DOHH2 (cell line): ENCODE measurements around the gene ARID3B.

Source experiments
- EZH2phosphoT487 ChIP-seq: fragments of 200-600 bp; sonication (generic); IDR thresholded peaks from 2 replicates; pipeline ENCODE4 v1.6.1; 2017; ENCODE audit warnings: borderline replicate concordance, mild to moderate bottlenecking, antibody characterized with exemption, low read length, moderate library complexity, mixed read lengths
- TF ChIP-seq, protein P1 (sequence below): fragments of 200-600 bp; sonication (generic); IDR thresholded peaks from one replicate; pipeline ENCODE4 v1.5.1; 2014; ENCODE audit warnings: antibody characterized with exemption, mild to moderate bottlenecking, low read depth, low read length; ENCODE audit not compliant: poor library complexity, severe bottlenecking

GRCh38 chr15:74579001-74579400 is 38.0 kb downstream of the ARID3B start:
- TF ChIP-seq, protein P1, sequence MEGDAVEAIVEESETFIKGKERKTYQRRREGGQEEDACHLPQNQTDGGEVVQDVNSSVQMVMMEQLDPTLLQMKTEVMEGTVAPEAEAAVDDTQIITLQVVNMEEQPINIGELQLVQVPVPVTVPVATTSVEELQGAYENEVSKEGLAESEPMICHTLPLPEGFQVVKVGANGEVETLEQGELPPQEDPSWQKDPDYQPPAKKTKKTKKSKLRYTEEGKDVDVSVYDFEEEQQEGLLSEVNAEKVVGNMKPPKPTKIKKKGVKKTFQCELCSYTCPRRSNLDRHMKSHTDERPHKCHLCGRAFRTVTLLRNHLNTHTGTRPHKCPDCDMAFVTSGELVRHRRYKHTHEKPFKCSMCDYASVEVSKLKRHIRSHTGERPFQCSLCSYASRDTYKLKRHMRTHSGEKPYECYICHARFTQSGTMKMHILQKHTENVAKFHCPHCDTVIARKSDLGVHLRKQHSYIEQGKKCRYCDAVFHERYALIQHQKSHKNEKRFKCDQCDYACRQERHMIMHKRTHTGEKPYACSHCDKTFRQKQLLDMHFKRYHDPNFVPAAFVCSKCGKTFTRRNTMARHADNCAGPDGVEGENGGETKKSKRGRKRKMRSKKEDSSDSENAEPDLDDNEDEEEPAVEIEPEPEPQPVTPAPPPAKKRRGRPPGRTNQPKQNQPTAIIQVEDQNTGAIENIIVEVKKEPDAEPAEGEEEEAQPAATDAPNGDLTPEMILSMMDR, result no peak
- TF ChIP-seq EZH2phosphoT487, result no peak
